GM12874 (cell line): ENCODE results near the gene SMIM8.

Experiments used
- TF ChIP-seq, protein P1 (sequence below): IDR thresholded peaks from 2 replicates; pipeline ENCODE4 v1.5.1; 2011; ENCODE audit warnings: low read depth, mild to moderate bottlenecking, control low read depth, low read length, moderate library complexity; ENCODE audit not compliant: insufficient read depth

The SMIM8 gene

DNA sequence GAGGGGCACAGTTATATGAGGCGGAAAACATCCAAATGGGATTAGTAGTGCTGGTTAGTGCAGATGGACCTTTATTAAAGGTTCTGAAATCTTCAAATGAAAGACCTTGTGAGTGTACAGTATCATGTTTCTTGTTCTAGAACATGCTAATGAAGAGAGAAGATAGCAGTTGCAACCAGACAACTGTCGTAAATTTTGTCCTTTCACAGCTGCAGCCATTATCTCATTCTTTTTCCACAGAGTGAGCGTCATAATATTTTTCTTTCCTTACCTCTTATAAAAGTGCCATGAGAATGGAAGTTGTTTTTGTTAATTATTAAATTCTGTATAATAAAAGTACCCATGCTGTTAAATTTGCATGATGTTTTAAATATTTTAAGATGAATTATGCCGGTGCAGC is 17.8 kb downstream of the SMIM8 start:
- TF ChIP-seq, protein P1, sequence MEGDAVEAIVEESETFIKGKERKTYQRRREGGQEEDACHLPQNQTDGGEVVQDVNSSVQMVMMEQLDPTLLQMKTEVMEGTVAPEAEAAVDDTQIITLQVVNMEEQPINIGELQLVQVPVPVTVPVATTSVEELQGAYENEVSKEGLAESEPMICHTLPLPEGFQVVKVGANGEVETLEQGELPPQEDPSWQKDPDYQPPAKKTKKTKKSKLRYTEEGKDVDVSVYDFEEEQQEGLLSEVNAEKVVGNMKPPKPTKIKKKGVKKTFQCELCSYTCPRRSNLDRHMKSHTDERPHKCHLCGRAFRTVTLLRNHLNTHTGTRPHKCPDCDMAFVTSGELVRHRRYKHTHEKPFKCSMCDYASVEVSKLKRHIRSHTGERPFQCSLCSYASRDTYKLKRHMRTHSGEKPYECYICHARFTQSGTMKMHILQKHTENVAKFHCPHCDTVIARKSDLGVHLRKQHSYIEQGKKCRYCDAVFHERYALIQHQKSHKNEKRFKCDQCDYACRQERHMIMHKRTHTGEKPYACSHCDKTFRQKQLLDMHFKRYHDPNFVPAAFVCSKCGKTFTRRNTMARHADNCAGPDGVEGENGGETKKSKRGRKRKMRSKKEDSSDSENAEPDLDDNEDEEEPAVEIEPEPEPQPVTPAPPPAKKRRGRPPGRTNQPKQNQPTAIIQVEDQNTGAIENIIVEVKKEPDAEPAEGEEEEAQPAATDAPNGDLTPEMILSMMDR, result no peak

DNA sequence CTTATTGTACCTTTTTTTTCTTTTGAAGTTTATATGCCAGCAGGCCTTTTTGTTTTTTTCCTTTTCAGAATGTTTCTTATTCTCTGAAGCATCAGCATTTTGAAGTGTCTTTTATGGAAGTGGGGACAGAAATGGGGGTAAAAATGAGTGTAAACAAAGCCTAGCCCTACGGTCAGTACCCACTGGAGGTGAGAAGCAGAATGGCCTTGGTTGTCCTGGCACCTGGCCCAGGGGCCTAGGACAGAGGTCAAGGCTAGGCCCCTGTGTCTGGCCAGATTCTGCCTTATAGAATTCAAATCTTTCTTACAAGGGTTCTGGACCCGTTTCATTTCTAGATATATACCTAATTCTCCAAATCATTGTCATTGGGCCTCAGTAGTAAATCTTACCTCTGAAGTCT is 18.8 kb downstream of the SMIM8 start:
- TF ChIP-seq, protein P1, result no peak

DNA sequence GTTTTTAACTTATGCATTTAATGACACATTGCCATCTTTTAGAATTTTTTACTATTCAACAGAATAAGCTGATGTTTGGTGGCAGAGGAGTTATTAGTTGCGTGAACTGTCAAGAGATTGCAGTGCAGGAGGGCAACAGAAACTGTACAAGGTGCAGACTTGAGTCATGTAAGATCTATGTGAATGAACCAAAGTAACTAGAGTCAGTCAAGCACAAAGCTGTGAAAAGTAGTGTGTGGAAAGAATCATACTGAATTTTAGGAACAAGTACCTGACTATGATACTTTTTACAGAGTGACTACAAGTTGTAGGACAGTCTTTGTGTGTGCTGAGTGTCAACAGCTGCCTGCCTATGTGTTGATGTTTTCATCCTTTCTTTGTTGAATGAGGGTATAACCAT is 19.5 kb downstream of the SMIM8 start:
- TF ChIP-seq, protein P1, result no peak

DNA sequence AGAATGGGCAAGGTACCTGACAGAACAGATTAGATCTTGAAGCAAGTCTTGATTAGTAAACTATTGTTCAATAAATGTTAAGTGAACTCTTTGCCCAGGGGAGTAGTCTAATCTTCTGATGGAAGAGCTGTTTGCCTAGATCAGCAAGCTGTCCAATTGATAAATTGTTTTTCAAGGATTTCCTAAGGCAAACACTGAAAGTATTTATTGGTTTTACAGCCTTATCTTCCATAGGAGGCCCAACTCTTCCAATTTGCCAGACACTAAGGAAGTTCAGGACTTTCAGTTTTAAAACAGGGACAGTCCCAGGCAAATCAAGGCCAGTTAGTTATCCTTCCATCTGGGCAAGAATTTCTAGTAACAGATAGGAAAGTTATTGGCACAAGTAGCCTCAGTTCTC is 20.4 kb downstream of the SMIM8 start:
- TF ChIP-seq, protein P1, result no peak

DNA sequence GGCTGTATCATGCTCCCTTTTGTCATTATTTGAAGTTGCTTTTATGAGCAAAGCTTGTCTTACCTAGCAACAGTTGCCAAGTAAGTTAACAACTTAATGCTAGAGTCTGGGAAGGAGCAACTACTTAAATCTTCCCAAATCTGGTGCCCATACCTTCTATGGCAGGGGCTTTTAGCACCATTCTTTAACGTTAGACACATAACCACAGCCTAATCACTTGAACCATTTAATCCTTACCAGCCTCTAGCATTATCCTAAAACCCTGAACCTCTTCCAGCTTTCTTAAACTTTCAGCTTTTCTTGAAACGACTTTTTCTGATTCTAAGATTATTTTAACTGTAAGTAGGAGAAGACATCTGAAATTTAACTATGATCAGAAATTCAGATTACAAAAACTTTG is 22.3 kb downstream of the SMIM8 start, which contains the start of gene C6orf163:
Gene C6orf163, plus strand, starts transcription at position 83 of the 400 bp plus-strand sequence. Its CDS starts 287 bp downstream, at position 370.
- TF ChIP-seq, protein P1, result no peak

DNA sequence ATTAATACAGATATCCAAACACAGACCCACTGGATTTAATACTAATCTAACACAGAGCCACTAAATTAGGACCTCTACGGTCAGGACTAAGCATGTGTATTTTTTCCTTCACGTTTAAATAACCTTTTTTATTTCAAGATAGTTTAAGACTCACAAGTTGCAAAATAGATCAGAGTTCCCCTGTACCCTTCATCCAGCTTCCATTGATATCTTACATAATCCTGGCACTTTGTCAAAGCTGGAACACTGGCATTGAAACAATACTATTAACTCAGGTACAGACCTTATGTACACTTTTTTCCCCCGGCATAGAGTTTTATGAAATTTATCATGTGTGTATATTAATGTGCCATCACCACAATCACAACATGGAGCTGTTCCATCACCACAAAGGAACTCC is 24.3 kb downstream of the SMIM8 start:
- TF ChIP-seq, protein P1, result no peak

DNA sequence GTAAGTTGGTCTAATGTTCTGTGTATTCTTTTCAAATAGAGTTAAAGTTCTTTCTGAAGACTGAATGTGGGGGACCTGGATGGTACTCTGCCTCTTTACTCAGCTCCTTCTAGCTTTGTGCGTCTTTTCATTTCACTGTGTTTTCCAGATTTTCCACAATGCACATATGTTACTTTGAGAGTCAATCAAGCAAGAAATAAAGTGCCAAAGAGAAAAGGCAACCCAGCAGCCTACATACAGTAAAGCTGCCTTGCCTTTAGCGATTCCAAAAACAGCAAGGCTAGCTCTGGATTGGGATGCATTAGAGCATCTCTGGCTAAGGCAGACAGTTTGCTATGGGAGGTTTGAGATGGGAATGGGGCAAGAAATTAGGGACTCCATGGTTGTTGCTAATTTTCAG is 27.5 kb downstream of the SMIM8 start:
- TF ChIP-seq, protein P1, result no peak

DNA sequence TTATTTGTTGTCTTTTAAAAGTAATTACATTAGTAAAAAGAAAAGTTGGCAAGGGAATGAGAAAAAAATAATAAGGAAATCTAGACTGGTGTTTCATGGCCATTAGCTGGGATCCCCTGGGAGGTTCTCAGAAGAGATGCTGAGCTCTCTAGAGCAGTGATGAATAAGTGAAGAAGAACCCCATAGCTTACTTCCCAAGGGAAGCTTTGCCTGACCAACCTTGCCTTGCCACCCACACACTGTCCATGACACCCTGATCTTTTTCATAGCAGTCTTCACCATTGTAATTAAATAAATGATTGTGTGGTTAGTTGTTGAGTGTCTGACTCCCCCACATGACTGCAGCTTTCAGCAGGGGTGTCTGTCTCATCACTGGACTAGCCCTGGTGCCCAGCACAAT is 28.1 kb downstream of the SMIM8 start:
- TF ChIP-seq, protein P1, result no peak
